ENCODE results near the gene NRL. TPM values are rescaled to one million over a fixed set of nuclear protein-coding genes. Genes with fewer than 3 reads are reported as not detected.
A peak's percentile ranks its signal among the peaks of the same experiment; 100 is the strongest.
"Not testable (repeated sequence)": the region's sequence is repeated elsewhere in the genome, so short reads cannot be mapped to it uniquely, and the experiment has no call there.

The NRL gene
- total and polyA plus RNA-seq, 2 experiments from 2014 or later, result 0.48 to 0.86 TPM

DNA sequence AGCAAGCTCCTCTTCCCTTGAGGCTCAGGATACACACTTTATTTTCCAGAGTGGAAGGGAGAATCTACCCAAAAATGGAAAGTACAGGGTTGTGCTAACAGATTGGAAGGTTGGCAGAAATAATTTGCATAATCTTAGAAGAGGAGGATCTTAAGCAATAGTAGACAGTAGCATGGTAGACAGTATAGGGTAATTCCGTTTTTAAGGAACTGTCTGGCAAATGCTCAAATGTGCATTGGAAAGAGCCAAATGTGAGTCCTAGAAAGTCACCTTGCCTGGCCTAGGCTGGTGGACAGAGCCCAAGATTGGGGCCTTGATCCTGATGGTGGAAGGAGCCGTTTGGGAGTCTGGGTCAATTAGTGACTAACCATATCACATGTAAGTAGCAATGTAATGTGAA, 76.1 kb downstream of the NRL start:
- H3K27ac ChIP-seq, result no peak overlapping the region
- no peaks in the 10 kb centered on the region for H3K36me3 ChIP-seq (ENCODE audit: low read depth)
- DNase-seq, result no peak
- no peak overlapping the region for H3K4me3 ChIP-seq
- H3K9me2 ChIP-seq (ENCODE audit: insufficient read depth), result no peaks in the 10 kb centered on the region
- H2AFZ ChIP-seq, result no peak overlapping the region
- H3K4me1 ChIP-seq (ENCODE audit: insufficient read depth), result peaks cover 12% of the 10 kb centered on the region; the same call in 1 of the 2 replicates
- no peak overlapping the region for H3K4me2 ChIP-seq (ENCODE audit: unreplicated experiment)
- TF ChIP-seq EZH2phosphoT487 (IDR thresholded peaks at IDR 0.05; ENCODE audit: insufficient read depth, low read depth) (no peak), EZH2 (IDR thresholded peaks at IDR 0.05; ENCODE audit: insufficient read depth, poor library complexity, severe bottlenecking) (no peak)
- in situ Hi-C loops (cut with MboI), result no loop called here
- H3F3A ChIP-seq (ENCODE audit: insufficient read depth), result peaks cover 7% of the 10 kb centered on the region; the same call in 1 of the 2 replicates
- no peaks in the 10 kb centered on the region for H3K9me3 ChIP-seq (ENCODE audit: low read depth)
- H3K79me2 ChIP-seq (ENCODE audit: insufficient read depth), result no peaks in the 10 kb centered on the region
- 0 out of 2 replicates have a peak, but pooled peaks cover under 1% of the 10 kb centered on the region for H3K27me3 ChIP-seq (replicated peaks; ENCODE audit: insufficient read depth)
- H3K9ac ChIP-seq, result no peak overlapping the region
- no peaks in the 10 kb centered on the region for H4K20me1 ChIP-seq (ENCODE audit: insufficient read depth)
- 81 to 88% methylated on average over 2 of the region's 2 CpGs for WGBS, 2 experiments (ENCODE audit: low coverage in 1 of 2, low lambda C conversion rate in 2 of 2, missing lambda C conversion rate in 2 of 2)

DNA sequence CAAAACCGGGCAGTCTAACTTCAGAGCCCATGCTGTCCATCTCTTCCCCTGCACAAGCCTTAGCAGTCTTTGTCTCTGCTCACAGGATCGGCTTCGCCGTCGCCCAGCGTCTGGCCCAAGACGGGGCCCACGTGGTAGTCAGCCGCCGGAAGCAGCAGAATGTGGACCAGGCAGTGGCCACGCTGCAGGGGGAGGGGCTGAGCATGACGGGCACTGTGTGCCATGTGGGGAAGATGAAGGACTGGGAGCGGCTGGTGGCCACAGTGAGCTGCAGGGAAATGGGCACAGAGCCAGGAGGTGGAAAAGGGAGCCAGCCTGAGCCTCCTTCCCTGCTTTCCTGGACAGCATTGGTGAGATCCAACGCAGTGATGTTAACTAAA, 77.1 kb downstream of the NRL start:
- H3K27ac ChIP-seq, result no peak overlapping the region
- H3K9me2 ChIP-seq (ENCODE audit: insufficient read depth), result no peaks in the 10 kb centered on the region
- no peak overlapping the region for H3K9ac ChIP-seq
- H4K20me1 ChIP-seq (ENCODE audit: insufficient read depth), result no peaks in the 10 kb centered on the region
- peaks cover 17% of the 10 kb centered on the region; the same call in 1 of the 2 replicates for H3F3A ChIP-seq (ENCODE audit: insufficient read depth)
- no peaks in the 10 kb centered on the region for H3K36me3 ChIP-seq (ENCODE audit: low read depth)
- H3K79me2 ChIP-seq (ENCODE audit: insufficient read depth), result no peaks in the 10 kb centered on the region
- WGBS, 2 experiments (ENCODE audit: low coverage in 1 of 2, low lambda C conversion rate in 2 of 2, missing lambda C conversion rate in 2 of 2), result 68 to 75% methylated on average over 14 of the region's 14 CpGs
- no peaks in the 10 kb centered on the region for H3K9me3 ChIP-seq (ENCODE audit: low read depth)
- H3K4me1 ChIP-seq (ENCODE audit: insufficient read depth), result peaks cover 17% of the 10 kb centered on the region
- H3K4me3 ChIP-seq, result no peak overlapping the region
- TF ChIP-seq EZH2phosphoT487 (IDR thresholded peaks at IDR 0.05; ENCODE audit: insufficient read depth, low read depth) (no peak), EZH2 (IDR thresholded peaks at IDR 0.05; ENCODE audit: insufficient read depth, poor library complexity, severe bottlenecking) (no peak)
- H3K27me3 ChIP-seq (replicated peaks; ENCODE audit: insufficient read depth), result no peaks in the 10 kb centered on the region
- no peak overlapping the region for H2AFZ ChIP-seq
- in situ Hi-C loops (cut with MboI), result no loop called here
- DNase-seq, result no peak
- no peak overlapping the region for H3K4me2 ChIP-seq (ENCODE audit: unreplicated experiment)

- H3K9me2 ChIP-seq (ENCODE audit: insufficient read depth); H4K20me1 ChIP-seq (ENCODE audit: insufficient read depth); H3K27me3 ChIP-seq (replicated peaks; ENCODE audit: insufficient read depth); H3K79me2 ChIP-seq (ENCODE audit: insufficient read depth); in situ Hi-C loops (cut with MboI); H3K9me3 ChIP-seq (ENCODE audit: low read depth); H3K36me3 ChIP-seq (ENCODE audit: low read depth); H3K27ac ChIP-seq; DNase-seq: not testable (repeated sequence)
- peak overlapping the region; percentile 73 for H3K4me2 ChIP-seq (ENCODE audit: unreplicated experiment)
- H3K9ac ChIP-seq, result peak overlapping the region; percentile 65
- peaks cover 17% of the 10 kb centered on the region for H3K4me1 ChIP-seq (ENCODE audit: insufficient read depth)
- H3F3A ChIP-seq (ENCODE audit: insufficient read depth), result peaks cover 19% of the 10 kb centered on the region; the same call in 1 of the 2 replicates
- peak overlapping the region; percentile 84 for H2AFZ ChIP-seq
- peak overlapping the region; percentile 73 for H3K4me3 ChIP-seq
- WGBS, 2 experiments (ENCODE audit: low coverage in 1 of 2, low lambda C conversion rate in 2 of 2, missing lambda C conversion rate in 2 of 2), result 33 to 39% methylated on average over 10 of the region's 10 CpGs
Observed at GRCh38 chr14:24036963-24037657, 77.6 kb downstream of the NRL start.

GRCh38 chr14:24036169-24036962, 78.4 kb downstream of the NRL start:
- Histone ChIP-seq H3K27me3 (replicated peaks; ENCODE audit: insufficient read depth) (no peaks in the 10 kb centered on the region), H3K79me2 (ENCODE audit: insufficient read depth) (no peaks in the 10 kb centered on the region), H3K9me3 (ENCODE audit: low read depth) (no peaks in the 10 kb centered on the region), H3K4me2 (ENCODE audit: unreplicated experiment) (peak overlapping the region; percentile 73), H4K20me1 (ENCODE audit: insufficient read depth) (no peaks in the 10 kb centered on the region), H3K4me3 (peak overlapping the region; percentile 73), H3K27ac (peak overlapping the region; percentile 18), H3K9me2 (ENCODE audit: insufficient read depth) (no peaks in the 10 kb centered on the region), H3K4me1 (ENCODE audit: insufficient read depth) (peaks cover 17% of the 10 kb centered on the region), H2AFZ (peak overlapping the region; percentile 84), H3K9ac (peak overlapping the region; percentile 65), H3K36me3 (ENCODE audit: low read depth) (no peaks in the 10 kb centered on the region), H3F3A (ENCODE audit: insufficient read depth) (peaks cover 19% of the 10 kb centered on the region; the same call in 1 of the 2 replicates)
- WGBS, 2 experiments (ENCODE audit: low coverage in 1 of 2, low lambda C conversion rate in 2 of 2, missing lambda C conversion rate in 2 of 2), result 1 to 6% methylated on average over 38 to 47 of the region's 50 CpGs
- TF ChIP-seq EZH2 (IDR thresholded peaks at IDR 0.05; ENCODE audit: insufficient read depth, poor library complexity, severe bottlenecking) (no peak), EZH2phosphoT487 (IDR thresholded peaks at IDR 0.05; ENCODE audit: insufficient read depth, low read depth) (no peak)
- in situ Hi-C loops (cut with MboI), result no loop called here
- DNase-seq, result peak; percentile 78

DNA sequence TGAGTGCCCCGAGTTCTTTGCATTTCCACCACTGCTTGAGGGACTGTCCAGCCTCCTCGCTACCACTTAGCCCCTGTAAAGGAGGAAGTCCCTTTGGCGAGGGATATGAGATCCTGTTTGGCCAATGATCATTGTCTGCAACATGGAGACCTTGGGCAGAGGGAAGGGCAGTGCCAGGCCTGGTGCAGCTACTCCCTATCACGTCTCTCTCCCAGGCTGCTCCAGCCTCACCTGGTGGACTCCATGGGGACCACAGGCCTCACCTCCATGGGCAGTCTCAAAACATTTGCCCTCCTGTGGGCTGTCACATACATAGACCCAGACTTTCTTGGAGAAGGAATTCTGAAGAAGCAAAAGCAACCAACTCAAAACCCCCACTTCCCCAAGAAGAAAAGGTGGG, 79.0 kb downstream of the NRL start:
- H3K27me3 ChIP-seq (replicated peaks; ENCODE audit: insufficient read depth); H3K79me2 ChIP-seq (ENCODE audit: insufficient read depth); H3K36me3 ChIP-seq (ENCODE audit: low read depth); H3K27ac ChIP-seq; DNase-seq; H3K9me2 ChIP-seq (ENCODE audit: insufficient read depth); H3K9me3 ChIP-seq (ENCODE audit: low read depth); H4K20me1 ChIP-seq (ENCODE audit: insufficient read depth); in situ Hi-C loops (cut with MboI): not testable (repeated sequence)
- 70 to 81% methylated on average over 3 of the region's 4 CpGs for WGBS, 2 experiments (ENCODE audit: low coverage in 1 of 2, low lambda C conversion rate in 2 of 2, missing lambda C conversion rate in 2 of 2)
- Histone ChIP-seq H2AFZ (peak overlapping the region; percentile 84; the same call in 1 of the 2 replicates), H3K9ac (peak overlapping the region; percentile 65; the same call in 1 of the 2 replicates), H3K4me2 (ENCODE audit: unreplicated experiment) (peak overlapping the region; percentile 73), H3F3A (ENCODE audit: insufficient read depth) (peaks cover 19% of the 10 kb centered on the region; the same call in 1 of the 2 replicates), H3K4me1 (ENCODE audit: insufficient read depth) (peaks cover 17% of the 10 kb centered on the region), H3K4me3 (peak overlapping the region; percentile 73)
